GM12872 (cell line): ENCODE measurements around the gene HS3ST3A1.

ENCODE experiments used
- TF ChIP-seq, protein P1 (sequence below): IDR thresholded peaks from 3 replicates; pipeline ENCODE4 v1.5.1; 2011; ENCODE audit warnings: low read depth, mild to moderate bottlenecking, low read length, moderate library complexity; ENCODE audit not compliant: insufficient read depth

HS3ST3A1 gene

DNA sequence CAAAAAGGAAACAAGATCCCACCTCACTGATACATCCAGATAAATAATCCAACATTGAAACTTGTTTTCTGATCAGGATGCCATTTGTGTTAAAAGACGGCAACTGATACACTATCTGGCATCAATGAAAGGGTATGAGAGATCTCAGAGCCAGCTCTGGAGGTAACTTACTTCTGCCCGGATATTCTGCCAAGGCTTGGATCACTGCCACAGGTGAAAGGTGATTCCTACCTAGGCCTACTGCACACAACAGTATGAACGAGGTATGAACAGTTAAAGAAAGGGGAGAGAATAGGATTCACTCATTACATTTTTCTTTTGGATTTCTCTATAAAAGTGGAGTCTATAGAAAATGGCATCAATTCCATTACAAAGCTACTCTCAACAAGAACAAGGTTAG is 136.1 kb downstream of the HS3ST3A1 start:
- TF ChIP-seq, protein P1, sequence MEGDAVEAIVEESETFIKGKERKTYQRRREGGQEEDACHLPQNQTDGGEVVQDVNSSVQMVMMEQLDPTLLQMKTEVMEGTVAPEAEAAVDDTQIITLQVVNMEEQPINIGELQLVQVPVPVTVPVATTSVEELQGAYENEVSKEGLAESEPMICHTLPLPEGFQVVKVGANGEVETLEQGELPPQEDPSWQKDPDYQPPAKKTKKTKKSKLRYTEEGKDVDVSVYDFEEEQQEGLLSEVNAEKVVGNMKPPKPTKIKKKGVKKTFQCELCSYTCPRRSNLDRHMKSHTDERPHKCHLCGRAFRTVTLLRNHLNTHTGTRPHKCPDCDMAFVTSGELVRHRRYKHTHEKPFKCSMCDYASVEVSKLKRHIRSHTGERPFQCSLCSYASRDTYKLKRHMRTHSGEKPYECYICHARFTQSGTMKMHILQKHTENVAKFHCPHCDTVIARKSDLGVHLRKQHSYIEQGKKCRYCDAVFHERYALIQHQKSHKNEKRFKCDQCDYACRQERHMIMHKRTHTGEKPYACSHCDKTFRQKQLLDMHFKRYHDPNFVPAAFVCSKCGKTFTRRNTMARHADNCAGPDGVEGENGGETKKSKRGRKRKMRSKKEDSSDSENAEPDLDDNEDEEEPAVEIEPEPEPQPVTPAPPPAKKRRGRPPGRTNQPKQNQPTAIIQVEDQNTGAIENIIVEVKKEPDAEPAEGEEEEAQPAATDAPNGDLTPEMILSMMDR: no peak

DNA sequence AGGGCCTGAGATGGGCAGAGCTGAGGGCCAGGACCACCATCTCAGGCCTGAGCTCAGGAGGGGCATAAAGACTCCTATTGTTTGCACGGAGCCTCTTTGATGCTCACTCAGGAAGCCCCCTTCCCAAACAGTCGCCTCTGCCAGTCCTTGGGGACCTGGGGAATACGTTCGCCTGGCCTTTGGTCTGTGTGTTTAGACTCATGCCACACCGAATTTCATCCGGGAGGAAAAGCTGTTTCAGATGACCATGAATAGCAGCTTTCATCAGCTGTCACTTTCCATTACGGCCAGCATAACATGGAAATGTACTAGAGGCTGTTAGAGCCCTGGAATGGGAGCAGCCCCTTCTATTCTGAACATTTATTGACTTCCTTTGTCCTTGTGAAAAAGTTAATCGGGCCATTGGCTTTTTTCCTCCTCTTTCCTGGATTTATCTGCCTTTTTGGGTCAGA is 139.0 kb downstream of the HS3ST3A1 start:
- TF ChIP-seq, protein P1: no peak

DNA sequence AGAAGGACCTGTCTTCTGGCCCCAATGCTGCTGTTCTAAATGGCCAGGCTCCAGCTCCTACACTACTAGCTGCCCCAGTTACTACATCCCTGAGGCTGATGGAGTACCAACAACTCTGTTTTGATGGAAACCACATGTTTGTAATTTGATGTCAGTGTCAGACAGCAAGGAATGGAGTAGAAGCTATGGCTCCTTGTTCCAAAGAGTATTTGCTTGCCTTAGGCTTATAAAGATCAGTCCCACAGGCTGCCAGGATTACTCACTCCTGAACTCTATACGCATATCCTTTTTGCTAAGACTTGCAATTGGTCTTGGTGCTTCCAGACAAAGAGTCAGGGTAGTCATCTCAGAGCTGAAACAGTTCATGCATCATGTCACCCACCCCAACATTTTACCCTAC is 139.6 kb downstream of the HS3ST3A1 start:
- TF ChIP-seq, protein P1: no peak

DNA sequence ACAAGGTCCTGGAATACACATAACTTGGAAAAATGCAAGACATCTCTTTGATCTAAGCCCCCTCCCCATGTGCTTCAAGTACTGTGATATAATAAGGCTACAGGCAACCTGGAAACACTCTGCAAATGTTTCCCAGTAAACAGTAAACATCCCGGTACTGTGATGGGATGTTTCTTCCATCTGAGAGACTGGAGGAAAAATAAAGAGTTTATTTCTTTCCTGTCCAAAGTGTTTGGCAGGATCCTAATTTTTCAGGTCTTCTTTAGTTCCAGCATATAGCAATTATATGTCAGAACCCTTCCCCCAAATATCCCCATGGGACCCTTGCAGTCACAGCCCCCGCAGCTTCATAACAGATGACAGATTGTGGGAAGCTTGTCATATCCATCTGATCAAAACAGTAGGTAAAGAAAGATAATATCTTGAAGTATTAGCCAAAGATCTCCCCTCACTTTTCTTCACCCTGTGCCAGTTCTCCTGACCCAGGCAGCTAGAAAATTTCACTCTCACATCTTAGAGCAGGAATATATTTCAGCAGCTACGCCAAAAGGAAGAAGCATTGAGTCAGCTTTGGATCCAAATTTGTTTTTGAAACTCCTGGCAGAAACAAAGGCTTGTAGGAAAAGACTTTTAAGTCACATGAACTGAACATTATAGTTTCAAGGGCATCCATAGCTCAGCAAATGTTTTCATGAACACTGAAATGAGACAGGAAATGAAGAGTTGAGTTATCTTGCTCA is 141.3 kb downstream of the HS3ST3A1 start:
- TF ChIP-seq, protein P1: no peak

DNA sequence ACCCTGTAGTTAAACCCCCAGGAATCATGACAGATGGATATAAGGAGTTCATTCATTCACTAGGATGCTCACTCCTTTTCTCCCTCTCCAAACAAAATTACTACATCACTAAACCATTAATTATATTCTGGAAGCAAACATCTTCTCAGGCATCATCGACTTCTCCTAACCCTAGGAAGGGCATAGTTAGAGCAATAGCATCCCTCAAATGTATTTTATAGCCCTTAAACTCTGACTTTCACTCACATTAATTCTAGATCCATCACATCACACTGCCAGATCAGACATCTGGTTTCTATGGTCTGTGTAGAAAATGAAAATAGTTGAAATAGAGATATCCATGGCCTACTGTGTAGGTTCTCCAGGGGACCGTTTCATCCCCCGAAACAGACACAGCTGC is 143.9 kb downstream of the HS3ST3A1 start:
- TF ChIP-seq, protein P1: no peak
